PC-9 (cell line): ENCODE data around the gene NBEA.

Source experiments
- CTCF ChIP-seq: fragments of 200-600 bp; sonication (generic); conservative IDR thresholded peaks from 2 replicates; pipeline ENCODE4 v1.6.1; 2017; ENCODE audit warnings: mixed run types, antibody characterized with exemption, mild to moderate bottlenecking, moderate library complexity
- EZH2 ChIP-seq: fragments of 200-600 bp; sonication (generic); IDR thresholded peaks from 2 replicates; pipeline ENCODE4 v1.8.0; 2017; ENCODE audit warnings: antibody characterized with exemption, low read depth

DNA sequence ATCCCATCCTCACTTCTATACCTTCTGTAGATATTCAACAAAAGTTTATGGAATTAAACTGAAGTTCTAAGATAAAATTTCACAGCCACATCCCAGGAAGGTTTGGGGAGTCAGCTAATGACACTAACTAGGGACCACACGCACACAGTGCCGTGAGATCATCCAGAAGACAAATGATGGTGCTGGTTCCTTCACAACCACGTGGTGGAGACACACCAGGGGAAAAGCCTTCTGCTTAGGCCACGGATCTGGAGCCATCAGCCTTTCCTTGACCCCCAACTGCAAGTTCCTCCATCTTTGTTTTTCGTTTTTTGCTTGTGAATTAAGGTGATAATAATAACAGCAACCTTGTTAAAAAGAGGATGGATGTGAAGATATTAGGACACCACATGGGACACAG, 776.0 kb downstream of the NBEA start:
- TF ChIP-seq CTCF, result no peak
- no peak for TF ChIP-seq EZH2
